Sigmoid colon (tissue), 4 donors: ENCODE data around the gene CCNL2.

Source experiments
- POLR2A ChIP-seq, 2 donors: fragments of 450-650 bp; IDR thresholded peaks; one replicate each; pipeline ENCODE4 v1.6.1; 2016; ENCODE audit warnings: antibody characterized with exemption in 2 of 2, mild to moderate bottlenecking in 2 of 2, moderate library complexity in 2 of 2
- POLR2AphosphoS5 ChIP-seq, 4 donors: sonication (generic); formaldehyde crosslinking; IDR thresholded peaks; one replicate each; pipeline ENCODE4 v1.6.1; 2017; ENCODE audit warnings: antibody characterized with exemption in 4 of 4
- TF ChIP-seq, protein P1 (sequence below), 4 experiments: fragments of 450-650 bp in 3 of 4; fragments of 200-600 bp in 1 of 4; IDR thresholded peaks; one replicate each; pipeline ENCODE4 v1.5.1; 2016 to 2019; ENCODE audit warnings: antibody characterized with exemption in 4 of 4, mild to moderate bottlenecking in 3 of 4, moderate library complexity in 2 of 4

- TF ChIP-seq POLR2A (IDR thresholded peaks at IDR 0.05) (no peak), POLR2AphosphoS5 (IDR thresholded peaks at IDR 0.05) (no peak)
- TF ChIP-seq, protein P1, sequence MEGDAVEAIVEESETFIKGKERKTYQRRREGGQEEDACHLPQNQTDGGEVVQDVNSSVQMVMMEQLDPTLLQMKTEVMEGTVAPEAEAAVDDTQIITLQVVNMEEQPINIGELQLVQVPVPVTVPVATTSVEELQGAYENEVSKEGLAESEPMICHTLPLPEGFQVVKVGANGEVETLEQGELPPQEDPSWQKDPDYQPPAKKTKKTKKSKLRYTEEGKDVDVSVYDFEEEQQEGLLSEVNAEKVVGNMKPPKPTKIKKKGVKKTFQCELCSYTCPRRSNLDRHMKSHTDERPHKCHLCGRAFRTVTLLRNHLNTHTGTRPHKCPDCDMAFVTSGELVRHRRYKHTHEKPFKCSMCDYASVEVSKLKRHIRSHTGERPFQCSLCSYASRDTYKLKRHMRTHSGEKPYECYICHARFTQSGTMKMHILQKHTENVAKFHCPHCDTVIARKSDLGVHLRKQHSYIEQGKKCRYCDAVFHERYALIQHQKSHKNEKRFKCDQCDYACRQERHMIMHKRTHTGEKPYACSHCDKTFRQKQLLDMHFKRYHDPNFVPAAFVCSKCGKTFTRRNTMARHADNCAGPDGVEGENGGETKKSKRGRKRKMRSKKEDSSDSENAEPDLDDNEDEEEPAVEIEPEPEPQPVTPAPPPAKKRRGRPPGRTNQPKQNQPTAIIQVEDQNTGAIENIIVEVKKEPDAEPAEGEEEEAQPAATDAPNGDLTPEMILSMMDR (IDR thresholded peaks at IDR 0.05), result no peak
These were observed 23.5 kb upstream of the CCNL2 start for GRCh38 chr1:1422465-1423244.
